Measurements from ENCODE around the gene RBBP7. TPM values are rescaled to one million over a fixed set of nuclear protein-coding genes. Genes with fewer than 3 reads are reported as not detected.

The RBBP7 gene
- total and polyA plus RNA-seq, 2 donors from 2014 or later = 95.2 to 112 TPM

- peak; percentile 44 for FAIRE-seq
Observed at GRCh38 chrX:16903274-16904022, 33.3 kb upstream of the RBBP7 start.

GRCh38 chrX:16897445-16897844, 27.3 kb upstream of the RBBP7 start:
- TF ChIP-seq CTCF (IDR thresholded peaks at IDR 0.05; ENCODE audit: borderline replicate concordance, extremely low read depth, insufficient read depth) = no peak
- Histone ChIP-seq H3K4me1 (ENCODE audit: control insufficient read depth in 2 of 3, insufficient read depth in 2 of 3, low read depth in 1 of 3, low read length in 3 of 3) (no peaks in the 10 kb centered on the region), H3K4me3 (ENCODE audit: low read length in 3 of 3) (no peak overlapping the region), H3K27me3 (ENCODE audit: control insufficient read depth, insufficient read depth, low read length) (peaks cover 12% of the 10 kb centered on the region), H3K9ac (ENCODE audit: low read length in 3 of 3) (no peak overlapping the region), H3K27ac (ENCODE audit: low read depth in 2 of 2, low read length in 2 of 2) (no peak overlapping the region), H3K36me3 (ENCODE audit: control insufficient read depth in 2 of 3, insufficient read depth in 3 of 3, low read length in 3 of 3) (no peaks in the 10 kb centered on the region), H3K9me3 (ENCODE audit: control insufficient read depth in 2 of 3, insufficient read depth in 1 of 3, low read length in 3 of 3) (no peaks in the 10 kb centered on the region)
- DNase-seq = peak in 1 of 5 donors; percentile 8
- intact Hi-C loops (cut with DNase I) = no loop called here
- FAIRE-seq = no peak

More at GRCh38 chrX:16903274-16904022, 33.3 kb upstream of the RBBP7 start:
- DNase-seq = no peak
- H3K4me1 ChIP-seq (ENCODE audit: control insufficient read depth in 2 of 3, insufficient read depth in 2 of 3, low read depth in 1 of 3, low read length in 3 of 3) = no peaks in the 10 kb centered on the region
- peaks cover 8% of the 10 kb centered on the region for H3K27me3 ChIP-seq (ENCODE audit: control insufficient read depth, insufficient read depth, low read length)
- H3K36me3 ChIP-seq (ENCODE audit: control insufficient read depth in 2 of 3, insufficient read depth in 3 of 3, low read length in 3 of 3) = no peaks in the 10 kb centered on the region
- intact Hi-C loops (cut with DNase I) = no loop called here
- H3K9me3 ChIP-seq (ENCODE audit: control insufficient read depth in 2 of 3, insufficient read depth in 1 of 3, low read length in 3 of 3) = no peaks in the 10 kb centered on the region
- no peak for TF ChIP-seq CTCF (IDR thresholded peaks at IDR 0.05; ENCODE audit: borderline replicate concordance, extremely low read depth, insufficient read depth)
- no peak overlapping the region for H3K4me3 ChIP-seq (ENCODE audit: low read length in 3 of 3)
- H3K9ac ChIP-seq (ENCODE audit: low read length in 3 of 3) = no peak overlapping the region
- no peak overlapping the region for H3K27ac ChIP-seq (ENCODE audit: low read depth in 2 of 2, low read length in 2 of 2)

GRCh38 chrX:16892504-16893362, 22.6 kb upstream of the RBBP7 start:
- no peaks in the 10 kb centered on the region for H3K36me3 ChIP-seq (ENCODE audit: control insufficient read depth in 2 of 3, insufficient read depth in 3 of 3, low read length in 3 of 3)
- DNase-seq (peak in 4 of 5 donors; percentile 62 to 91 (median 81)), FAIRE-seq (peak; percentile 62)
- H3K9me3 ChIP-seq (ENCODE audit: control insufficient read depth in 2 of 3, insufficient read depth in 1 of 3, low read length in 3 of 3) = no peaks in the 10 kb centered on the region
- no peaks in the 10 kb centered on the region for H3K4me1 ChIP-seq (ENCODE audit: control insufficient read depth in 2 of 3, insufficient read depth in 2 of 3, low read depth in 1 of 3, low read length in 3 of 3)
- no peak overlapping the region for H3K4me3 ChIP-seq (ENCODE audit: low read length in 3 of 3)
- TF ChIP-seq CTCF (IDR thresholded peaks at IDR 0.05; ENCODE audit: borderline replicate concordance, extremely low read depth, insufficient read depth) = peak; percentile 80
- no peak overlapping the region for H3K27ac ChIP-seq (ENCODE audit: low read depth in 2 of 2, low read length in 2 of 2)
- no peak overlapping the region for H3K9ac ChIP-seq (ENCODE audit: low read length in 3 of 3)
- intact Hi-C loops (cut with DNase I) = no loop called here
- peaks cover 12% of the 10 kb centered on the region for H3K27me3 ChIP-seq (ENCODE audit: control insufficient read depth, insufficient read depth, low read length)

Data from kidney (tissue), 14 donors.